Heart right ventricle (tissue), 16 donors: ENCODE measurements around the gene TPRG1L. TPM values are rescaled to one million over a fixed set of nuclear protein-coding genes. Genes with fewer than 3 reads are reported as not detected.

ENCODE experiments used
- ATAC-seq, 8 donors: fragments of 200-7000 bp; cut with Tn5 transposase; one replicate each; pipeline ENCODE4 v1.9.1; 2020; ENCODE audit warnings: mild to moderate bottlenecking in 8 of 8, moderate library complexity in 8 of 8, moderate number of reproducible peaks in 1 of 8
- DNase-seq, 2 donors: peaks; one replicate each; pipeline ENCODE4 v3.0.0-alpha.2; 2020
- H3K27ac ChIP-seq, 10 donors: fragments of 200-600 bp; sonication (generic) in 2 of 10; one replicate each; pipeline versions ENCODE4 v1.5.0 to v1.8.0; 2020 to 2022; ENCODE audit warnings: mild to moderate bottlenecking in 3 of 10
- H3K27me3 ChIP-seq, 7 donors: fragments of 200-600 bp; one replicate each; pipeline ENCODE4 v1.8.0; 2021 to 2022; ENCODE audit warnings: mild to moderate bottlenecking in 2 of 7
- H3K36me3 ChIP-seq, 9 donors: fragments of 200-600 bp; sonication (generic) in 1 of 9; one replicate each; pipeline versions ENCODE4 v1.5.0 to v1.8.0; 2020 to 2022; ENCODE audit warnings: mild to moderate bottlenecking in 2 of 9
- H3K4me1 ChIP-seq, 9 donors: fragments of 200-600 bp; sonication (generic) in 1 of 9; one replicate each; pipeline versions ENCODE4 v1.5.0 to v1.8.0; 2020 to 2022; ENCODE audit warnings: mild to moderate bottlenecking in 4 of 9
- H3K4me3 ChIP-seq, 10 donors: fragments of 200-600 bp; sonication (generic) in 2 of 10; one replicate each; pipeline versions ENCODE4 v1.5.0 to v1.8.0; 2020 to 2022; ENCODE audit warnings: mild to moderate bottlenecking in 7 of 10, moderate library complexity in 2 of 10
- H3K9me3 ChIP-seq, 11 donors: fragments of 200-600 bp in 10 of 11; sonication (generic) in 2 of 11; one replicate each; pipeline versions ENCODE4 v1.5.0 to v1.8.0; 2013 to 2022; ENCODE audit warnings: mild to moderate bottlenecking in 2 of 11, control low read depth in 1 of 11, moderate library complexity in 1 of 11
- WGBS, 2 donors: extraction: QIAGEN DNeasy Blood & Tissue Kit; methylation state at CpG; one replicate each; pipeline ENCODE4 v1.1.7; 2013; ENCODE audit warnings: inconsistent platforms in 1 of 2; 5-methylcytosine and 5-hydroxymethylcytosine counted together
- intact Hi-C, 10 donors: fragments of 100-400 bp; cut with DNase I; formaldehyde crosslinking; loops; one replicate each; pipeline versions ENCODE4 v1.11.1 to v1.14.2; 2022
- polyA plus RNA-seq, 2 donors: library from polyadenylated mRNA; stranded (reverse); fragments of 200-250 nt; gene quantifications; one replicate each; pipeline ENCODE4 v1.2.3, GENCODE V29; 2013
- total RNA-seq, 10 donors: library from RNA; stranded (reverse); fragmentation: NEBNext Ultra II Directional in 3 of 10; extraction: Animal tissue kit (Norgen Biotek cat#: 25700) in 3 of 10; gene quantifications; one replicate each; pipeline versions ENCODE4 v1.2.1 to v1.2.4, GENCODE V29; 2021 to 2023
- TF ChIP-seq, protein P1 (sequence below), 9 donors: fragments of 200-600 bp; sonication (generic) in 2 of 9; IDR thresholded peaks; one replicate each; pipeline versions ENCODE4 v1.5.0 to v1.8.0; 2021 to 2022; ENCODE audit warnings: antibody characterized with exemption in 9 of 9, mild to moderate bottlenecking in 5 of 9, moderate library complexity in 1 of 9
- donor health status: Arrhythmogenic right ventricular cardiomyopathy.
- donor health status: ischemic (EF 13 %, LVEDD 7.1; RV severe dilation, severe dysfunction).
- donor health status: healthy with polysubstance abuse.
- donor health status: DM: no; HTN: yes; CAD: no.
- donor health status: DM: no; HTN: no; CAD: no.
- donor health status: ischemic (EF 25% LVEDD 6.9; RV normal size, moderate dysfunction).
- donor health status: ischemic (EF 25% LVEDD 5.7; RV mildly dilated, moderate dysfunction).
- donor health status: healthy.
- donor health status: DM: yes; HTN: yes; CAD: no.
- donor health status: Ischemic cardiomyopathy.
- donor health status: ischemic (EF 35%, LVEDD 5.7; RV mildly dilated, moderate dysfunction).
- donor health status: nonischemic (EF 11% LVEDD 7.7; RV severe dilation, severe dysfunction).
- donor health status: DM: yes; HTN: yes; CAD: no.
- donor health status: PGD.
- donor health status: ischemic (EF 29% LVEDD 5.4; RV normal size, mild dysfunction).
- donor health status: nonischemic (EF 23%, LVEDD 6.1; RV moderate dilation, normal function).

Gene TPRG1L
- total and polyA plus RNA-seq, 12 donors: 15.1 to 60.7 (median 49.0) TPM

DNA sequence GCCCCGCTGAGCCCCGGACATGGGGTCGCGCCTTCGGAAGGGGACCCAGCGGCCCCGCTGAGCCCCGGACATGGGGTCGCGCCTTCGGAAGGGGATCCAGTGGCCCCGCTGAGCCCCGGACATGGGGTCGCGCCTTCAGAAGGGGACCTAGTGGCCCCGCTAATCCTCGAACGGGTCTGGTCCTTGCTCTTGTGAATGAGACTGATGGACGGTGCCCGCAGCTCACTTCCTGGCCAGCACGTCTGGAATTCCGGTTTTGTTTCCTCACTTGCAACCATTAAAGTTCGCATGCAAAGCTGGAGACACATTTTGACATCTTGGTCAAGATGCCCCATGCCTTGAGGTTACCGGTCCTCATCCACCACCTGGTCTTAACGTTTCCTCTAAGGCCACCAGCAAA, 19.5 kb downstream of the TPRG1L start:
- ATAC-seq (no peak), DNase-seq (no peak)
- intact Hi-C loops: no loop called here
- peaks cover 2 to 12% (median 7%) of the 10 kb centered on the region in 9 donors for H3K4me1 ChIP-seq
- H3K27ac ChIP-seq: no peak overlapping the region
- peaks cover 0 to 74% (median 14%) of the 10 kb centered on the region in 9 donors for H3K36me3 ChIP-seq
- H3K9me3 ChIP-seq: no peaks in the 10 kb centered on the region
- WGBS, 2 donors: 93 to 95% methylated on average over 15 to 19 of the region's 25 CpGs
- H3K27me3 ChIP-seq: no peaks in the 10 kb centered on the region
- no peak overlapping the region for H3K4me3 ChIP-seq
- TF ChIP-seq, protein P1, sequence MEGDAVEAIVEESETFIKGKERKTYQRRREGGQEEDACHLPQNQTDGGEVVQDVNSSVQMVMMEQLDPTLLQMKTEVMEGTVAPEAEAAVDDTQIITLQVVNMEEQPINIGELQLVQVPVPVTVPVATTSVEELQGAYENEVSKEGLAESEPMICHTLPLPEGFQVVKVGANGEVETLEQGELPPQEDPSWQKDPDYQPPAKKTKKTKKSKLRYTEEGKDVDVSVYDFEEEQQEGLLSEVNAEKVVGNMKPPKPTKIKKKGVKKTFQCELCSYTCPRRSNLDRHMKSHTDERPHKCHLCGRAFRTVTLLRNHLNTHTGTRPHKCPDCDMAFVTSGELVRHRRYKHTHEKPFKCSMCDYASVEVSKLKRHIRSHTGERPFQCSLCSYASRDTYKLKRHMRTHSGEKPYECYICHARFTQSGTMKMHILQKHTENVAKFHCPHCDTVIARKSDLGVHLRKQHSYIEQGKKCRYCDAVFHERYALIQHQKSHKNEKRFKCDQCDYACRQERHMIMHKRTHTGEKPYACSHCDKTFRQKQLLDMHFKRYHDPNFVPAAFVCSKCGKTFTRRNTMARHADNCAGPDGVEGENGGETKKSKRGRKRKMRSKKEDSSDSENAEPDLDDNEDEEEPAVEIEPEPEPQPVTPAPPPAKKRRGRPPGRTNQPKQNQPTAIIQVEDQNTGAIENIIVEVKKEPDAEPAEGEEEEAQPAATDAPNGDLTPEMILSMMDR (IDR thresholded peaks at IDR 0.05): no peak

DNA sequence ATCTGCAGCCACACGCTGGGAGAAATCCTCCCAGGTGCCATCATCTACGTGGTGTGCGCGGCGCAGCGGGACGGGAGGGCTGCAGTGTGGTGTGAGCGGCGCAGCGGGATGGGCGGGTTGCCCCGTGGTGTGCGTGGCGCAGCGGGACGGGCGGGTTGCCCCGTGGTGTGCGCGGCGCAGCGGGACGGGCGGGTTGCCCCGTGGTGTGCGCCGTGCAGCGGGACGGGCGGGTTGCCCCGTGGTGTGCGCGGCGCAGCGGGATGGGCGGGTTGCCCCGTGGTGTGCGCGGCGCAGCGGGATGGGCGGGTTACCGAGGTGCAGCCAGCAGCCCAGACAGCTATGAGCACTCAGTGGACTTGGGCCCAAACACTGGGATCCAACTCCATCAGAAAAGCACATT, 20.4 kb downstream of the TPRG1L start:
- no peak for DNase-seq
- intact Hi-C loops: no loop called here

DNA sequence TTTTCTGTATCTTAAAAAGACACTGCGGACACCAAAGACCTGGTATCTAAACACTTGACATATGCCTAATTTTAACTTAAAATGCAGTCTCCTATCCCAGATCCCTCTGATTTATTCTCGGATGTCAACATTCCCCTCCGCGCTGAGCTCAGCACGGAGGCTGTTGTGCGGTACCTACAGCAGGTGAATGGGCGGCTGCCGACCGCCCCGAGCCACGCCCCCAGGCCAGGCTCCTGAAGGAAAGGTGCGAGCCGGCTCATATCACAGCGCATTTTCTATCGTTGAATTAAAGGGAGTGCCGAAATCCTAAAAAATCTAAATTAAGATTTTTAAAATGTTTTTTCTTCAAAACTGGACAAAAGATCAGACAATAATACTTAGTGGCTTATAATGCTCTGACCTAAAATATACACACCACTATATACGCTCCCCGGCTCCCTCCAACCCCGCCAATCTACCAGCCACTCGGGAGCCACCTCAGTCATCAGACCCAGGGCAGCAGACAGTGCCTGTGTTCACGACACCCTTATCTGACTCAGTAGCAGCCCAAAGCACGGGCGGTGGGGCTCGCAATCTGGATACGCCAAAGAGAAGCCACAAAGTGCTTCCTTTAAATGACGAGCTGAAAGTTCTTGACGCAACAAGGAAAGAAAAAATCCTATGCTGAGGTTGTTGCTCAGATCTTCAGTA, 21.0 kb downstream of the TPRG1L start:
- Histone ChIP-seq H3K4me3 (no peak overlapping the region), H3K4me1 (peaks cover 10 to 23% (median 18%) of the 10 kb centered on the region in 9 donors), H3K9me3 (no peaks in the 10 kb centered on the region), H3K27ac (no peak overlapping the region), H3K27me3 (peaks cover 5 to 8% (median 6%) of the 10 kb centered on the region in 7 donors), H3K36me3 (peaks cover 0 to 60% (median 14%) of the 10 kb centered on the region in 9 donors)
- WGBS, 2 donors: 94 to 95% methylated on average over 27 of the region's 27 CpGs
- intact Hi-C loops: no loop called here
- TF ChIP-seq, protein P1 (IDR thresholded peaks at IDR 0.05): no peak
- no peak for DNase-seq
- no peak for ATAC-seq

More for the DNA sequence above, 20.4 kb downstream of the TPRG1L start:
- no peak for ATAC-seq
- Histone ChIP-seq H3K36me3 (peaks cover 0 to 65% (median 14%) of the 10 kb centered on the region in 9 donors), H3K9me3 (no peaks in the 10 kb centered on the region), H3K4me3 (no peak overlapping the region), H3K4me1 (peaks cover 5 to 17% (median 12%) of the 10 kb centered on the region in 9 donors), H3K27me3 (peaks cover 0 to 2% (median under 1%) of the 10 kb centered on the region in 7 donors), H3K27ac (no peak overlapping the region)
- WGBS, 2 donors: 94 to 95% methylated on average over 37 to 43 of the region's 43 CpGs
- TF ChIP-seq, protein P1 (IDR thresholded peaks at IDR 0.05): no peak

DNA sequence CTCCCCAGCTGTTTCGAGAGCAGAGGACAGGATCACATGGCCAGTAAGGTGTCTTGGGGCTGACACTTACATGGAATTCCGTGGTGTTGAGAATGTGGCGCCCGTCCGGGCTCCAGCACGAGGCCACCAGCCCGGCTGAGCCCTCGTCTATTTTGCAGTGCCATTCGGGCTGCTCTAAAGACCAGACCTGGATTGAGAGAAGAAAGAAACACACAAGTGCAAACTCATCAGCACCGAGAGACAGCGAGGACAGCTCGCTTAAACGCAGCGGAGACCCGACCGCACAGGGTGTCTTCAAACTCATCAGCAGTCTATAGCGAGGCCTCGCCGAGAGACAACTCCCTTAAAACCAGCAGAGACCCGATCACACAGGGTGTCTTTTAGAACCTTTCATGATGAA, 21.8 kb downstream of the TPRG1L start:
- H3K27ac ChIP-seq: no peak overlapping the region
- TF ChIP-seq, protein P1 (IDR thresholded peaks at IDR 0.05): no peak
- H3K36me3 ChIP-seq: peaks cover 0 to 55% (median 14%) of the 10 kb centered on the region in 9 donors
- peaks cover 12 to 31% (median 26%) of the 10 kb centered on the region in 9 donors for H3K4me1 ChIP-seq
- ATAC-seq (no peak), DNase-seq (no peak)
- peaks cover 13 to 16% (median 14%) of the 10 kb centered on the region in 7 donors for H3K27me3 ChIP-seq
- H3K4me3 ChIP-seq: no peak overlapping the region
- intact Hi-C loops: no loop called here
- WGBS, 2 donors: 93 to 95% methylated on average over 20 of the region's 20 CpGs
- no peaks in the 10 kb centered on the region for H3K9me3 ChIP-seq
